Small intestine (tissue), 7 donors: Measurements from ENCODE around the gene CCDC106. TPM values are rescaled to one million over a fixed set of nuclear protein-coding genes. Genes with fewer than 3 reads are reported as not detected.

Experiments
- DNase-seq, 2 donors: peaks; one replicate each; pipeline versions ENCODE4 v3.0.0 to v3.0.0-alpha.2; 2013
- FAIRE-seq: peaks from 2 replicates; lab custom pipeline; 2012; peaks lifted over from hg19 to GRCh38; lab: Jason Lieb, UNC
- H3K27ac ChIP-seq, 3 donors: one replicate each; pipeline ENCODE4 v1.5.1; 2013; ENCODE audit warnings: low read length in 2 of 3, mild to moderate bottlenecking in 2 of 3, control low read depth in 1 of 3, inconsistent platforms in 1 of 3, low read depth in 1 of 3, moderate library complexity in 1 of 3
- H3K27me3 ChIP-seq, 3 donors: one replicate each; pipeline ENCODE4 v1.6.1; 2013; ENCODE audit warnings: low read length in 3 of 3, inconsistent platforms in 1 of 3; ENCODE audit not compliant: control insufficient read depth in 3 of 3, insufficient read depth in 3 of 3
- H3K36me3 ChIP-seq, 3 donors: one replicate each; pipeline ENCODE4 v1.6.1; 2013; ENCODE audit warnings: low read length in 3 of 3, inconsistent platforms in 1 of 3, low read depth in 1 of 3, mild to moderate bottlenecking in 1 of 3, moderate library complexity in 1 of 3; ENCODE audit not compliant: control insufficient read depth in 3 of 3, insufficient read depth in 2 of 3
- H3K4me1 ChIP-seq, 3 donors: one replicate each; pipeline ENCODE4 v1.6.1; 2013; ENCODE audit warnings: low read length in 2 of 3, inconsistent platforms in 1 of 3, low read depth in 1 of 3, mild to moderate bottlenecking in 1 of 3, moderate library complexity in 1 of 3; ENCODE audit not compliant: control insufficient read depth in 3 of 3, insufficient read depth in 2 of 3
- H3K4me3 ChIP-seq, 3 donors: one replicate each; pipeline ENCODE4 v1.5.1; 2013; ENCODE audit warnings: low read length in 3 of 3, control low read depth in 1 of 3, inconsistent platforms in 1 of 3, low read depth in 1 of 3, mild to moderate bottlenecking in 1 of 3, moderate library complexity in 1 of 3
- H3K9me3 ChIP-seq, 2 donors: one replicate each; pipeline ENCODE4 v1.6.1; 2013; ENCODE audit warnings: low read depth in 1 of 2, low read length in 1 of 2; ENCODE audit not compliant: control insufficient read depth in 2 of 2, insufficient read depth in 1 of 2
- WGBS, 3 donors: extraction: QIAGEN DNeasy Blood & Tissue Kit; methylation state at CpG; one replicate each; pipeline ENCODE4 v1.1.7; 2013; 5-methylcytosine and 5-hydroxymethylcytosine counted together
- polyA plus RNA-seq, 4 donors: library from polyadenylated mRNA; stranded (reverse) in 3 of 4; unstranded in 1 of 4; fragments of 200-250 nt in 3 of 4; fragments of 120-200 nt in 1 of 4; gene quantifications; one replicate each; pipeline versions ENCODE4 v1.2.1 to v1.2.3, GENCODE V29; 2013
- donor health status: healthy with polysubstance abuse.
- donor health status: control.
- donor health status: control.
- donor health status: Bipolar disorder and iron deficiency.
- donor health status: healthy.

Gene CCDC106
- polyA plus RNA-seq, 4 donors = 2.5 to 12.1 (median 5.6) TPM

DNA sequence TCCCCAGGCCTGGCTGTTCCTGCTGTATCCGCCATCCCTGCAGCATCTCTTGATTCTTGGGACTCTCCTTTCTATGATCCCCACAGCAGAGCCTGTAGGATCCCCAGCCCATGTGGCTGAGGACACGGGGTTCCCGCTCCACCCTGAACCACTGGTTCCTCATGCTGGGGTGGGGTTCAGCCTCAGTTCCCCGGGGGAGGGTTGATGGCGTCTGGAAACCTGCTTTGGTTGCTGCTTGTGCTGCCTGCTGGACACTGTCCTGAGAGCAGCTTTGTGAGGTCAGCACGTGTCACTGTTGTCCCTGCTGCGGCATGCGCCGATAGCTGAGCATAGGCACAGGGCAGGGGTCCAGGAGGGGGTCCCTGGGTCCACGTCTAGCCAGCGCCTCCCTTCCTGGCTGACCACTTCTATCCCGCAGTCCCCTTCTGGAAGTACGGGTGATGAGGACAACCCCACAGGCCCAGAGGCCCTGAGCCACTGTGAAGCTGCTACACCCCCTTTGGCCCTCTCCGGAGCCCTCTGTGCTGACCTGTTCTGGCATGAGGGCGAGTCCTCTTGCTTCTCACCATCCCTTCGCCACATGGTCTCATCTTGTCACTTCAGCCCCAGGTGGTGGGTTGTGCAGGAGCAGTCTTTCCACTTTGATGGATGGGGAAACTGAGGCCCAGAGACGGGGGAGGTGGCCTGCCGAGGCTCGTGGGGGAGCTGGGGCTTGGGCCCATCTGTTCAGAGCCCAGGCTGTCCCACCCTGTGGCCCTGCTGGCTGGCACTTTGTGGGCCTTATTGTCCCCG lies 32.5 kb downstream of the CCDC106 start:
- no peak for FAIRE-seq
- Histone ChIP-seq H3K4me1 (peaks cover 11 to 67% (median 13%) of the 10 kb centered on the region in 3 donors), H3K27ac (peak overlapping the region in 1 of 3 donors; percentile 65), H3K27me3 (no peaks in the 10 kb centered on the region), H3K36me3 (peaks cover 0 to 71% (median 23%) of the 10 kb centered on the region in 3 donors), H3K4me3 (no peak overlapping the region), H3K9me3 (no peaks in the 10 kb centered on the region)
- no peak for DNase-seq
- 89 to 92% (median 89%) methylated on average over 20 of the region's 20 CpGs for WGBS, 3 donors

DNA sequence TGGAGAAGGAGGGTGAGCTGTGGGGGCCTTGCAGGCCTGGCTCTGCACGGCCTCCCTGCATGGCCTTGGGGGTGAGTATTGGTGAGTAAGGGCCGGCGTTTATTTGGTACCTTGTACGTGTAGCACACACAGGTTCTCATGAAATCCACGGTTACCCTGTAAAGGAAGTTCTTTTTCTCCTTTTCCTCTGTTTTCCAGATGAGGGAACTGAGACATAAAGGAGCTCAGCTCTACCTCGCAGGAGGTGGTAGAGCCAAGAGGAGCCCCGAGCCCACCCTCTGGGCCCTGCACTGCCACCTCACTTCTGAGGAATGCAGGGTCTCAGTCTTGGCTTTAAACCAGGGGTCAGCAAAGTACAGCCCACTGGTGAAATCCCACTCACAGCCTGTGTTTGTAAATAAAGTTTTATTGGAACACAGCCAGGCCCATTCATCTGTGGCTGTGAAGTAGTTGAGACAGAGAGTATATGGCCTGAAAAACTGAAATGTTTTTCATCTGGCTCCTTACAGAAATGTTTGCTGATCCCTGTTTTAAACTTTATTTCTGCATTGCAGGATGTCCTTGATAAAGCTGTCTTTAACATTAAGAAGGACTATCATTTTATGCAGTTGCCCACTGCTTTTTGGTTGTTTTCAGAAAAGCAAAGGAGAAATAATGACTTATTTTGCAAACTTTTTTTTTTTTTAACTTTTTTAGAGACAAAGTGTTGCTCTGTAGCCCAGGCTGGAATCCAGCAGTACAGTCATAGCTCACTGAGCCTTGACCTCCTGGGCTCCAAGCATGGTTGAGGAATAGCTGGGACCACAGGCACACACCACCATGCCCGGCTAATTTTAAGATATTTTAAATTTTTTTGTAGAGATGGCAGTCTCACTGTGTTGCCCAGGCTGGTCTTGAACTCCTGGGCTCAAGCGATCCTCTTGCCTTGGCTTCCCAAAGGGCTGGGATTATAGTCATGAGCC lies 33.4 kb downstream of the CCDC106 start:
- no peak for DNase-seq
- H3K27ac ChIP-seq = peak overlapping the region in 2 of 3 donors; percentile 12 to 45
- no peaks in the 10 kb centered on the region for H3K27me3 ChIP-seq
- no peak for FAIRE-seq
- H3K36me3 ChIP-seq = peaks cover 0 to 80% (median 28%) of the 10 kb centered on the region in 3 donors
- no peaks in the 10 kb centered on the region for H3K9me3 ChIP-seq
- WGBS, 3 donors = 83 to 87% (median 87%) methylated on average over 9 of the region's 9 CpGs
- H3K4me3 ChIP-seq = no peak overlapping the region
- H3K4me1 ChIP-seq = peaks cover 10 to 73% (median 16%) of the 10 kb centered on the region in 3 donors

- Histone ChIP-seq H3K27me3 (no peaks in the 10 kb centered on the region), H3K9me3 (no peaks in the 10 kb centered on the region), H3K4me3 (peak overlapping the region in 1 of 3 donors; percentile 10), H3K36me3 (peaks cover 0 to 87% (median 27%) of the 10 kb centered on the region in 3 donors), H3K27ac (peak overlapping the region; percentile 89 to 93 (median 92)), H3K4me1 (peaks cover 4 to 71% (median 14%) of the 10 kb centered on the region in 3 donors)
- FAIRE-seq (no peak), DNase-seq (peak; percentile 94 to 97)
- WGBS, 3 donors = 19 to 69% (median 41%) methylated on average over 22 of the region's 22 CpGs
Measured at GRCh38 chr19:55683449-55684261, 35.6 kb downstream of the CCDC106 start.

- DNase-seq = no peak
- H3K9me3 ChIP-seq = no peaks in the 10 kb centered on the region
- H3K4me3 ChIP-seq = no peak overlapping the region
- peaks cover 4 to 86% (median 22%) of the 10 kb centered on the region in 3 donors for H3K36me3 ChIP-seq
- no peaks in the 10 kb centered on the region for H3K27me3 ChIP-seq
- no peak for FAIRE-seq
- 88 to 94% (median 90%) methylated on average over 52 to 60 of the region's 60 CpGs for WGBS, 3 donors
- H3K27ac ChIP-seq = peak overlapping the region; percentile 89 to 93 (median 92)
- peaks cover 4 to 71% (median 12%) of the 10 kb centered on the region in 3 donors for H3K4me1 ChIP-seq
Measured at GRCh38 chr19:55684946-55685681, 37.1 kb downstream of the CCDC106 start.

DNA sequence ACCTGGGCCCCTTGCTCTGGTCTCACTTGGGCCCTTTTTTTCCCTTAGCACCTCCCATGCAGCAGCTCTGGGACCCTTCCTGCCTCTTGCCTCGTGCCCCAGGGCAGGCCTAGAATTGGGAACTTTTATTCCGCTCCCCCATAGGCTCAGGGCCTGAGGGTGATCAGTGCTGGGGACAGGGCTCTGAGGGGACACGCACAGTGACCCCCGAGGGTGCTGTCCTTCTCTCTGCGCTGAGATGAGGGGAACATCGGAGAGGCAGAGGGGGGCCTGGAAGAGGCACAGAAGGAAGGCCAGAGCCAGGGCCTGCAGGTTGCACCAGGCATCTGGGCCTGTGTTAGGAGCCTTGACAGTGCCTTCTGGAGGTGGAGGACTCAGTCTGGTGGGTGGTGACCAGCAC lies 37.8 kb downstream of the CCDC106 start:
- DNase-seq (no peak), FAIRE-seq (no peak)
- Histone ChIP-seq H3K27me3 (no peaks in the 10 kb centered on the region), H3K27ac (peak overlapping the region in 2 of 3 donors; percentile 89 to 92), H3K4me1 (peaks cover 4 to 74% (median 12%) of the 10 kb centered on the region in 3 donors), H3K9me3 (no peaks in the 10 kb centered on the region), H3K4me3 (no peak overlapping the region), H3K36me3 (peaks cover 7 to 86% (median 25%) of the 10 kb centered on the region in 3 donors)
- 86 to 93% (median 88%) methylated on average over 6 of the region's 6 CpGs for WGBS, 3 donors

GRCh38 chr19:55686311-55687050 lies 38.5 kb downstream of the CCDC106 start:
- FAIRE-seq (no peak), DNase-seq (no peak)
- no peaks in the 10 kb centered on the region for H3K9me3 ChIP-seq
- H3K27ac ChIP-seq = peak overlapping the region; percentile 18 to 92 (median 89)
- WGBS, 3 donors = 51 to 77% (median 64%) methylated on average over 27 to 29 of the region's 29 CpGs
- H3K4me1 ChIP-seq = peaks cover 4 to 71% (median 12%) of the 10 kb centered on the region in 3 donors
- no peaks in the 10 kb centered on the region for H3K27me3 ChIP-seq
- H3K4me3 ChIP-seq = no peak overlapping the region
- peaks cover 7 to 87% (median 25%) of the 10 kb centered on the region in 3 donors for H3K36me3 ChIP-seq
